ENCODE data around the gene CACNB3.

Gene CACNB3

DNA sequence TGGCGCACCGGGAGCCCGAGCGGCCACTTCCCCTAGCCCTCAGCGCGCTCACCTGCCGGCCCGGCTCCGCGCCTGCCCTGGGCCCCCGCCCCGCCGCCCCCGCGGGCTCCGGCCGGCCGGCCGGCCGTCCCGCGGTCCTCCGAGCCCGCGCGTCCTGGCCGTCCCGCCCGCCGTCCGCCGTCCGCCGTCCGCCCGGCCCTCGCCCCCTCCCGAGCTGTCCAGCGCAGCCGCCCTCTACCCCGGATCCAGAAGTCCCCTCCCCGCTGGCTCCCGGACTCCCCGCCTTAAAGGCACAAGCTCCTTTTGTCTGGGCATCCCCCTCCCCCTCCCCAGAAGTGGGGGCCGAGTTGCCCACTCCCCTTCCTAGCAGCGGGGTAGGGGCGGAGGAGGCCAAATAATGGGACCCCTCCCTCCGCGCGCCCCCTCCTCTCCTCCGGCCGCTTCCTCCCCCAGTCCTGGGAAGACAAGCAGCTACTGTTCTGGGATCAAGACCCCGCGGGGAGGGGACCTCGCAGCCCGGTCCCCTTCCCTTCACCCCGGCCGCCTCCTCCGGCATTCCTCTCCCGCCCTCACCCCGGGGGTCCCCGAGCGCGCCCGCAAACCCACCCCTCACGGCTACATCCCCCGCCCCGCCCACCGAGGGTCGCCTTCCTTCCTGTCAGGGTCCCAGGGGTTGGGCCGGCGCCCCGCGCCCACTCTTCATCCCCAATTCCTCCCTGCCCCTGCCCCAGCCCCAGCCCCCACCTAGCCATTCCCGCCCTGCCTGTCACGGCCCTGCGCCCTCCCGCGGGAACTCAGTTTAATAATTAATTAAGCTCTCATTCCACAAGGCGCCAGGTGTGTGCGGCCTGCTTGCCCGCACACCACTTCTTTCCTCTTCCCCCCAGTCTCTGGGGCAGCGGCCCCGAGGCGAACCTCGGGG lies 29.2 kb upstream of the CACNB3 start, which contains the start of gene ADCY6:
Gene ADCY6, minus strand, starts transcription at position 236 of the 922 bp plus-strand sequence. CDS start 5,655 bp downstream, outside the sequence.
- DNase-seq (ENCODE audit: low read depth, low spot score) = no peak

DNA sequence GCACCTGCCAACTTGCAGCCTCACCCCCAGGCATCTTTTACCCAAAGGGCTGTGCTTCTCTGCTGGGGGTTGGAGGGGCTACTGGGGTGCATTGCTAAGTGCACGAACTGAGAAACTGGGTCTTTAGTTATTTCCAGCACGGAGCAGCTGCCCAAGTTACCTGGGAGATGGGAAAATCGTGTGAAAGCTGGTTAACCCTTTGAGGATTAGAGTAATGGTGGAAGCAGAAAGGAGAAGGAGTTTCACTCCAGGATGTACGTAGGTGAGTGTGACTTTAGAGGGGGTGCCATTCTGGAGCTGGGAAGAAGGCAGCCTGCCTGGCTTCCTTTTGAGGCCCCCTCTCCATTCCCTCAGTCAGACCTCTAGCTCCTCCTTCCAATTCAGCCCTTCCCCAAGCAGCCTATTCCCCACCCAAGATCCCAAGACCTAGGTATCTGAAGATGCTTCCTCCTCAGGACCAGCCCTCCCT lies 28.4 kb upstream of the CACNB3 start:
- DNase-seq (ENCODE audit: low read depth, low spot score) = no peak

DNA sequence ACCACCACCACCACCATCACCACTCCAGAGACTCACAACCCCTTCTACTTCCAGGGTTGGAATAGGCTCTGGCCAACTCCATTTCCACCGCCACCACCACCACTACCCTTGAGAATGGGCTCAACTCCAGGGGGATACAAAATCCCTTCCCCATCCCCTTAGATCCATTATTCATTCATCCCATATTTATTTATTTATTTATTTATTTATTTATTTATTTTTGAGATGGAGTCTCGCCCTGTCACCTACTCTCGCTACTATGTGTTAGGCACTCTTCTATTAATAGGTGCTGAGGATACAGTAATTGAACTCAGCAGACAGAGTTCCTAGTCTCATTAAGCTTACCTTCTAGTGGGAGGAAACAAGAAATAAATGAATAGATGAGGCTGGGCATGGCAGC lies 24.6 kb upstream of the CACNB3 start:
- no peak for DNase-seq (ENCODE audit: low read depth, low spot score)

DNA sequence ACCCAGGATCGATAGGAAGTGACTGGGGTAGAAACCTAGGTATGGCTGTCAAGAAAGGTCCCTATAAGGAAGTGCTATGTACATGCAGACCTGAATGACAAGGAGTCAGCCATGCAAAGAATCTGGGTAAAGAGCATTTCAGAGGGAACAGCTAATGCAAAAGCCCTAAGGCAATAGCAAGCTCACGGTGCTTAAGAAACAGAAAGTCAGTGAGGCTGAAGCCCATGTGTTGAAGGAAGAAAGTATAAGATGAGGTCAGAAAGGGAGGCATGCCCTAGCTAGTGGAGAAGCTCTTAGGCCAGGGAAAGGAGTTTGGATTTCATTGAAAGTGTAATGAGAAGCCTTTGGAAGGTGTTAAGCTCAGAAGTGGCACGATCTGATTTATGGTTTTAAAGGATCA lies 23.4 kb upstream of the CACNB3 start:
- DNase-seq (ENCODE audit: low read depth, low spot score) = no peak

DNA sequence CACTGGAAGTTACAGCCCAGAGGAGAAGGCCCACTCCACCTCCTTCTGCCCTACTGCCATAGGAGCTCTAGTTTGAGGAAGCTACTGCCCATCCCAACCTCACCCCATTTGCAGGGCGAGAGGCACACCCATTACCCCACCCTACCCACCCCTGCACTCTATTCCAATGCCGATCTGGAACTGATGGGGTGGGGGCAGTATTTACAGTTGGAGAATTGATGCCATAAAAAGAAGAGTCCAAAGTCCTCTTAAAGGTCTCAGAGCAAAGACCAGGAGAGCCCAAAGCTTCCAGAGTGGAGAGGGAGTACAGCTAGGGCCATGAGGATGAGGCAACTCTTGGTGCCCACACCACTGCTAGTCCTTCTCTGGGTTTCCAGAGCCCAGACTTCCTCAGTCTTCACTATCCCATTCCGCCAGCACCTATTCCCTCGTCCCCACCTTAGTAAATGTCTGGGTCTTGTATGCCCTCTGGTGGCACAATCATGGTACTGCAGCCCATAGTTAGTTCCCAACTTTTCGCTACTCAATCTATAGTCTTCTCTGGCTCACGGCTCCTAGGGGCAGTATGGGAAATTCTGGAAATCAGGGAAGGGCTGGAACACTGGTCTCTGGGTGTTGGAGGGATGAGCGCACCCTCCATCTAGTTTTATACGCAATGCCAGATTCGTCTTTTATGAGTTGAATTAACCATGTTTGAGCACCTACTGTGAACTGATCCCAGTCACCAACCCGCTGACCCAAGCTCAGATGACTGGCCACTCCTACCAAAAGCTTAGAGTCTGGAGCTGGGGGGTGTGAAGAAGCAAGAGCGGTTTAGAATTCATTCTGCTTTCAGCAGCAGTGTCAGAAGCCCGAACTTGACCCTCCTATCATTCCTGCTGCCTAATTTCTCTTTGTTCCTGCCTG lies 22.5 kb upstream of the CACNB3 start:
- no peak for DNase-seq (ENCODE audit: low read depth, low spot score)

DNA sequence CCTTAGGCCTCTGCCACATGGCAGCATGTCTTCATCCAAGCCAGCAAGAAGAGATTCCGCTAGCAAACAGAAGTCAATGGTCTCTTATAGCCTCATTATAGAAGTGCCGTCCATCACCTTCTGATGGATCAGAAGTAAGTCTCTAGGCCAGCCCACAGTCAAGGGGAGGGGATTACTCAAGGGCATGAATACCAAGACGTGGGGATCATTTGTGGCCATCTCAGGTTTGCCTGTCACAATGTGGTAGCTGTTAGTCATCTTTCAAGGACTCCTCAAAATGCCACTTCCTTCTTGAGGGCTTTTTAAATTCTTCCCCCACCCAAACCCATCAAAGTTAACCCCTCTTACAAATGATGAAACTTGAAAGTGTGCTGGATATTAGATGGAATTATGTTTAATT lies 21.3 kb upstream of the CACNB3 start:
- no peak for DNase-seq (ENCODE audit: low read depth, low spot score)

DNA sequence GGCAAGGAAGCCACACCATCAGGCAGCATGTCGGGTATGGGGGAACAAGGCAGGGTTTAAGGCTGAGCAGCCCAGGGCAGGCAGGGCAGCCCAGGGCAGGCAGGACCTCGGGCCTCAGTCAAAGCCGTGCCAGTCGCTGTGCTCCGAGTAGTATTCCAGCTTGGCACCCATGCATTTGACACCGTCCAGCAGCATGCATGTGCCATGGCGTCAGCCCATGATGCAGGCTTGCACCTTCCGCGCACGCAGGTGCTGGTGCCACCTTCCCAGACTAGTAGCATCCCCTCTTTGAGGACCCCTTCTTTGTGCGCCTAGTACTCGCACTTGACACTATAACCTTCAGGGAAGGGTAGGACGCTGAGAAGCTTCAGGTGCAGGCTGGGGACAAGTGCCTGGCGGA lies 17.8 kb upstream of the CACNB3 start:
- DNase-seq (ENCODE audit: low read depth, low spot score) = no peak

DNA sequence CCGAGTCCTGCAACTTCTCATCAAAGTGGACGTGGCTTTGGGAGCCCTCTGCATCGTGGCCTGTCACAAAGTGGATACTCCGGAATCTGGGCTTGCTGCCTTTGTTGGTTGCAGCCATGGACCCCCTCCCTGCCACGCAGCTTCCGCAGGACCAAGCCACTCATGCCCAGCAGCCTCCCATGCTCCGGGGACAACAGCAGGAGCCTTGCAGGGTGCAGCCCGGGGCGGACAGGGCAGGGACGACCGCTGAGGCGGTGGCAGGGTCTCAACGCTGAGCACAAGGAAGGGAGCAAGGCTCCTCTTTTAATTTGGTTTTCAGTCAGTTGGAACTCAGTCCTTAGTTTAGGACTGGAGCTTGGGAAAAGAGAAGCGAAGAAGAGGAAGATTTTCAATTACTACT lies 17.3 kb upstream of the CACNB3 start:
- DNase-seq (ENCODE audit: low read depth, low spot score) = no peak

DNA sequence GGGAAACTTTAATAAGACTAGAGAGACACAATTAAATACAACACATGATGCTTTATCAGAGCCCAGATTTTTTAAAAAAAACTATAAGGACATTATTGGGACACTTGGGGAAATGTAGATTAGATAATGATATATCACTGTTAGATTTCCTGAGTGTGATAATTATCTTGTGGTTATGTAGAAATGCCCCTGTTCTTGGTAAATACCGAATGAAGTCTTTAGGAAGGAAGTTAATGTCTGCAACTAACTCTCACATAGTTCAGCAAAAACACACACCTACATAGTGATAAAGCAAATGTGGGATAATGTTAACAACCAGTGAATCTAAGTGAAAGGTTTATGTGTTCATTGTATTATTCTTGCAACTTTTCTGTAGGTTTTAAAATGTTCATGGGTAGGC lies 14.6 kb upstream of the CACNB3 start:
- DNase-seq (ENCODE audit: low read depth, low spot score) = no peak

DNA sequence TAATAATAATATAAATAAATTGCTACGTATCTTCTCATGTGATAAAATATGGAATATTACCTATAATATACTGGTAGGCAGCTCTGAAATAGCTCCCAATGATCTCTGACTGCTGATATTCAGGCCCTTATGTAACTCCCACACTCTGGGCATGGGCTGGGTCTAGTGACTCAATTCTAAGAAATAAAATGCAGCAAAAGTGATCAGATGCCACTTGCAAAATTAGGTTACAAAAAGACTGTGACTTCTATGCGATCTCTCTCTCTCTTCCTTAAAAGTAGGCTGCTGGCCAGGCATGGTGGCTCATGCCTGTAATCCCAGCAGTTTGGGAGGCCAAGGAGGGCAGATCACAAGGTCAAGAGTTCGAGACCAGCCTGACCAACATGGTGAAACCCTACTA lies 10.3 kb upstream of the CACNB3 start:
- no peak for DNase-seq (ENCODE audit: low read depth, low spot score)

DNA sequence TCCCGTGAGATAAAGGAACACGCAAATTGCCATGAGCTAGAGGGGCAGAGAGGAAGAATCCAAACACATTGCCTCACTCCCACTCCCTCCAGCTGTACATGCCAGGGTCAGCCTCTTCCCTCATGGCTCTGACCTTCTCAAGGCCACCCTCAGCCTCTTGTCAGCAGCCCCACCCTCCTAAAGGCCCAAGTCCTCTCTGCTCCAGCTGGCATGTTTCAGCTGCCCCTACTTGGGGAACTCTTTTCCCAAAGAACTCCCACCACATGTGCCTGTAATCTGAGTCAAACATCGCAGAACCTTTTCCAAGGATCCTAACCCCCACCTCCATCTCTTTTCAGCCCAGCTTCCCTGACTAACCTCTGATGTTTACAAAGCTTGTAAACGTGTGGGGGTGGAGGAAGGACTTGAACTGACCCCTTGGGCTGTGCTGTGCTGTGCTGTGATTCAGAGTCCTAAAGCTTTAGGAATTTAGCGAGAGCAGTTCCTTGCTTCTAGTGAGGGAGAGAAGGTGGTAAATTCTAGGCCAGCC lies 7.3 kb upstream of the CACNB3 start:
- no peak for DNase-seq (ENCODE audit: low read depth, low spot score)

DNA sequence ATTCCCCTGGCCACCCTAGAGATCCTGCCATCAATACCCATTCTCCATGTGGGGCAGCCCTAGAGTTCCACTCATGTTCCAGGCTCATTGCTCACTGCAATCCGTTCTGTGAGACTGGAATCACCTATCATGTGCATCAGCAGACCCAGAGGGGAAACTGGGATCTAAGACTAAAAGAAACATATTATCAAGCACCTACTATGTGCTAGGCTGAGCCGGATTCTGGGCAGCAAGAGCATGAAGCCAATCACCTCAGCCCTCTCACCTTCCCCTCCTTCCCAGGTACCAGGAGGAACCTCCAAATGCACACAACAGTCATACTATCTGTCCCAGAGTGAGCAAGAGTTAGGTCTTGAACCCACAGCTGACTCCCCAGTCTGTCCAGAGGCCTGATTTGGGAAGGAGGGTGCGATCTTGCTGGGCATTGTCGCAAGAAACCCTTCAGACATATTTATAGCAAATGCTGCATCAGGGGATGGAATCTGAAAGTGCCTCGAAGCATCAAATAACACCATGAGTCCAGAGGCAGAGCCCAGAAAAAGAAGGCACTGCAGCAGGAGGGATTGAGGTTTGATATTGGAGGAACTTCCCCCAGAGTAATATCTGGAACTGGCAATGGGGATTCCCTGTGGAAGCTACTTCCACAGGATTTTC lies 6.7 kb upstream of the CACNB3 start:
- no peak for DNase-seq (ENCODE audit: low read depth, low spot score)

DNA sequence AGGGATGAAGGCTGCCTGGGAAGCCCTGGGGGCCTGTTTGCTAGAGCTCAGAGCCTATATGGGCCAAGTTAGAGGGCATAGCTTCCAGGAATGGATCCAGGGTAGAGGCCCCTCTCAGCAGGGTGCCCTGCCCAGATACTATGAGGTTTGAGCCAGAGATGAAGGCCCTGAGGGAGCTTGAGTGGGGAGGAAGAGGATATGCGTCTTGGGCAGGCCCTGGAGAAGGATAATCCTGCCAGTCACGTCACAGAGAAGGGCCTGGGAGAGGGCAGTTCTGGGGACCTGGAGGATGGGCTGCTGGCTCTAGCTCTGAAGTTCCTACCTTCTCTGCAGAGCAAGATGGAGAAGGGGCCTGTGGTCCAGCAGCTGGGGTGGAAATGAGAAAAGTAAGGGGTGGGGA lies 5.9 kb upstream of the CACNB3 start:
- no peak for DNase-seq (ENCODE audit: low read depth, low spot score)

DNA sequence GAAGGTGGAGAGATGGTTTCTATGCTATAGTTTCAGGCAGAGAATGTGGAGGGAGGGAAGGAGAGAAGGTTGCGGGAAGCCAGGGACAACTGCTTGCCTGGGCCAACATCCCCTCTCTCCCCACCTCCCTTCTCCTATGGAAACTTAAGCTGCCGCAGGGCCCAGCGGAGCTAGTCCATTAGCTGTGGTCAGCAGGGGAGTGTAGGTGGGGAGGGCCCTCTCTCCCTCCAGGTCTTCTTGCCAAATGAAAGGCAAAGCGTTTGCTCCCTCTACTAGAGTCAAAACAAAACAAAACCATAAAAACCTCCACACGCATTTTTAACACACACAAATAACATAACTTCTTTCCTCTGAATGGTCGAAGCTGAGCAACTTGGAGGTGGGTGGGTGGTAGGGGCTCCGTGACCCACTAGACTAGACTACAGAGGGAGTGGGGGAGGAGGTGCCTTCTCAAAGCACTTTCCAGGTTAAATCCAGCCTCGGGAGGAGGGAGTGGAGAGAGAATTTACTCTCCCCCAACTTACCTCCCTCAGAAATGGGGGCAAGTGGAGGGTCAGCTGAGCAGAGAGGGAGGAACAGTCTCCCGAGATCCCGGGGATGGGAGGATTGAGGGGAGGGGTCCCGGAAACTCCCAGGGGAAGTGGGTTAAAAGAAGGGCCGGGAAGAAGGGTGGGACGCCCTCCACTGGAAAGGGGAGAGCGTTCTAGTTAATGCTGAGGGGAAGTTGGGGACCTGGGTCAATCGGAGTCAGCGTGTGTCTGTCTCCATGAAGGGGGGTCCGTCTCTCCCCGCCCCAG lies 4.6 kb upstream of the CACNB3 start:
- DNase-seq (ENCODE audit: low read depth, low spot score) = no peak

DNA sequence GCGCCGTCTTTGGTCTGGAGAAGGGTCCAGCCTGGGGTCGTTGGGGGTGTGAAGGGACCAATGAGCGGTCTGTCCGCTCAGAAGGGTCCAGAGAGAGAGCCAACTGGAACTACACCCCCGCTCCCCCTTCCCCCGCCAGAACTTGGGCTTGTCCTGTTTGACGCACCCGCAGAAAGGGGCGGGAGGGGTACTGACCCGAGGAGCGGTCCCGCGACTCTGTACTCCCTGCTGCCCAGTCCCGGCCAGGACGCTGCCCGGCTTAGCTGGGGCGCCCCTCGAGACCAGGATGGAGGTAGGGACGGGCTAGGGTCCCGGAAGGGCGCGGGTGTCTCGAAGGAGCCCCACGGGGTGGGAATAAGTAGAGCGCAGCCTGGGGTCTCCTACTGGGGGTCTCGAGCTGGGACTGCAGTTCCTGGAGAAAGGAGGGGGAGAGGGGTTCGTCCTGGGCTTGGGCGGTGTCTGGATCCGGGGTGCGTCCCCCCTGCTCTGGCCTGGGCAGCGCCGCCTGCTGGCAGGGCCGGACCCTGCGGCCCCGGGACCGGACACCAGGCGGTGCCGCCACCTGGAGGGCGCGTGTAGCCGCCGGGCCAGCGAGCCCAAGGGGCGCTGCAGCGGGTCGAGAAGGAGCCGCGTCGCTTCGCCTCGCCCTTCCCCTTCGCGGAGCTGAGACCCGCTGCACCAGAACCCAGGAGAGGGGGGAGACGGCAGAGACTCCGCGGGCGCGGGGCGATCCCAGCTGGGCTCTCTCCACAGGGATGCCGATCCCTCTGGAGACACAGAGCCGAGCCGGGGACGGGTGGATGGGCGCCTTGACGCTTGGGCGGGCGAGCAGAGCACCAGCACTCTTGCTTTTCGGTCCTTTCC lies 3.8 kb upstream of the CACNB3 start:
- DNase-seq (ENCODE audit: low read depth, low spot score) = no peak

DNA sequence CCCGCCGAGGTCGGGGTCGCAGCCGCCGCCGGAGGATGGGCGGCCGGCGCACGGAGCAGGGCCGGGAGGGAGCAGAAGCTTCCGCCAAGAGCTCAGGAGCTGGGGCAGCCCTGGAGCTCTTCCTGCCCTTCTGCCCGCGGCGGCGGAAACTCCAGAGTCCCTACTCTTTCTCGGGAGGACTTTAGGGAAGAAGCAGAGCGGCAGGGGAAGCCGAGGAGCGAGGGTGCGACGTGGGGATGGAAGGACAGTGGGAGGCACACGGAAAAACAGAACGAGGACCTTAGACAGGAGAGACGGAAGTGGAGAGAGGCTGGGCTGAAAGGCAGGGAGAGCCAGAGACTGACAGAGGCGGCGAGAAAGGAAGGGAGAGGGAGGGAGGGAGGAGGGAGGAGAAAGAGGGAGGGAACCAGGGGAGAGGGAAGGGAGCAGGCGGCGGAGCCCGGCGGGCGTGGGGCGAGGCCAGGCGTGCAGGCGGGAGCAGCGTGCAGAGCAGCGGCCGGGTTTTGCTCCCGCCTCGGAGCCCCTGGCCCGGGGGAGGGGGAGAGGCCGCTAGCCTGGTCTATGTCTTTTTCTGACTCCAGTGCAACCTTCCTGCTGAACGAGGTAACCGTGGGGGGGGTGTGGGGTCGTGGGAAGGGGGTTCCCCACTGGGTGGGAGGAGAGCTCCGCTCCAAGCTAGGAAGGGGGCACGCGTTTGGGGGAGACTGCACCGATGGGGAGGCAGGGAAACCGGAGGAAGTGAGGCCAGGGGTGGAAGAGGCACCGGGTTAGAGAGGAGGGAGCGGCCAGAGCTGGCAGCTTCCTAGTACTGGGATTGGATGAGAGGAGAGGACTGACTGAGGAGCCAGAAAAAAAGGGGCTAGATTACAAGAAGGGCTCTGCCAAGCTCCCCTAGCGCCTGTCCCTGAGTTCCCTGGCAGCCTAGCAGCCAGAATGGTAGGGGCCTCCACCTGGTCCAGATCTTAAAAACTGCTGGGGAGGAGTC lies 2.9 kb upstream of the CACNB3 start:
- DNase-seq (ENCODE audit: low read depth, low spot score) = no peak

DNA sequence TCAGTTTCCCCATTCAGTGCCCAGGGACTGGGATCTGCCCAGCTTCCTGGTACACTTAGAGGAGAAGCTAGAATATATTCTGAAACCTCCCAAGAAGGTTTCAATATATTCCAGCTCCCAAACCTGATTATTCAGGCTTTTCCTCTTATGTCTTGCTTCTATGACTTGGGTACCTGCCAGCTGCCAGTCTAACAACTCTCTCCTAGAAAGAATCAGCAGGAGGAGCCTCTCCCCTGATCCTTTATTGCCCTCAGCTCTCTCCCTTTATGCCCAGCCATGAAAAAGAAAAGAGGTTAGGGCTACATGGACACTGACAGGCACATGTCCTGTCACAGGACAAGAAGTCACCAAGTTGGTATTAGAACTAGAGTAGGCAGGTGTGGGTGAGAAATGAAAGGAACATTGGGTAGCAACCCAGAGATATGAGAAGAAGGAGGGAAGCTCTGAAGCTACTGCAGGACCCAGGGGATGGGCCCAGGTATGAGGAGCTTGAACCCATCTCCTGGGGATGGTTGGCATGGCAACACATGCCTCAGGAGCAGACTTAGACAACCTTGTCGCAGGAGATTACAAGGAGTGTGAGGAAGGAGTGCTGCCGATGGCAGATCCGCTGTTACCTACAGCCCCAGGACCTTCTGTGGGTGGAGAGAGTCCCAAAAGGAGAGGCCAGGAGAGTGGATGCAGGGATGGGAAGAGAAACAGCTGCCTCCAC lies 2.0 kb upstream of the CACNB3 start:
- DNase-seq (ENCODE audit: low read depth, low spot score) = no peak
